Ovary (tissue), 9 donors: ENCODE data around the gene ZFPM1. TPM values are rescaled to one million over a fixed set of nuclear protein-coding genes. Genes with fewer than 3 reads are reported as not detected.

Experiments used
- DNase-seq, 5 donors: peaks; one replicate each; pipeline ENCODE4 v3.0.0-alpha.2; 2019 to 2020
- H3K27ac ChIP-seq, 2 donors: fragments of 200-600 bp; one replicate each; pipeline versions ENCODE4 v1.5.1 to v1.8.0; 2019 to 2022
- H3K27me3 ChIP-seq: fragments of 200-600 bp; one replicate; pipeline ENCODE4 v1.8.0; 2022
- H3K36me3 ChIP-seq: fragments of 200-600 bp; sonication (generic); one replicate; pipeline ENCODE4 v1.5.1; 2019
- H3K4me1 ChIP-seq: one replicate; pipeline ENCODE4 v1.8.1; 2013; ENCODE audit warnings: mild to moderate bottlenecking, moderate library complexity; ENCODE audit not compliant: insufficient read depth
- H3K4me3 ChIP-seq: fragments of 200-600 bp; sonication (generic); one replicate; pipeline ENCODE4 v1.5.1; 2017
- H3K9me3 ChIP-seq, 2 donors: fragments of 200-600 bp in 1 of 2; sonication (generic) in 1 of 2; one replicate each; pipeline versions ENCODE4 v1.5.1 to v1.8.1; 2013 to 2019; ENCODE audit warnings: mild to moderate bottlenecking in 1 of 2, moderate library complexity in 1 of 2
- CTCF ChIP-seq, 3 donors: fragments of 450-650 bp in 2 of 3; fragments of 200-600 bp in 1 of 3; IDR thresholded peaks; one replicate each; pipeline versions ENCODE4 v1.5.1 to v1.8.0; 2016 to 2022; ENCODE audit warnings: antibody characterized with exemption in 3 of 3, mild to moderate bottlenecking in 1 of 3
- EP300 ChIP-seq: sonication (generic); formaldehyde crosslinking; IDR thresholded peaks from one replicate; pipeline ENCODE4 v1.6.1; 2017; ENCODE audit warnings: antibody characterized with exemption
- POLR2A ChIP-seq: fragments of 450-650 bp; IDR thresholded peaks from one replicate; pipeline ENCODE4 v1.6.1; 2017; ENCODE audit warnings: antibody characterized with exemption, mild to moderate bottlenecking, moderate library complexity
- WGBS, 3 donors: extraction: QIAGEN DNeasy Blood & Tissue Kit in 1 of 3; methylation state at CpG; one replicate each; pipeline versions ENCODE4 v1.1.5 to v1.1.7; 2013 to 2017; 5-methylcytosine and 5-hydroxymethylcytosine counted together
- intact Hi-C, 4 donors: fragments of 100-400 bp; cut with DNase I; formaldehyde crosslinking; loops; one replicate each; pipeline versions ENCODE4 v1.11.0 to v1.15.1; 2022 to 2023
- polyA plus RNA-seq, 2 donors: library from polyadenylated mRNA; stranded (reverse); fragments of 200-250 nt in 1 of 2; fragments of 350-450 nt in 1 of 2; fragmentation: Illumina TruSeq in 1 of 2; extraction: RNeasy Lipid Tissue Mini Kit (QIAGEN cat#74804) in 1 of 2; gene quantifications; one replicate each; pipeline ENCODE4 v1.2.3, GENCODE V29; 2013 to 2014
- total RNA-seq, 7 donors: library from RNA; depleted of rRNA in 2 of 7; stranded (reverse); fragments of >200 nt in 2 of 7; fragmentation: NEBNext Ultra II Directional in 3 of 7; extraction: Animal tissue kit (Norgen Biotek cat#: 25700) in 3 of 7; gene quantifications; one replicate each; pipeline versions ENCODE4 v1.1.0 to v1.2.4, GENCODE V29; 2016 to 2023
- donor health status: DM: no; HTN: no; CAD: no; lungs with moderate emphysema.
- donor health status: DM: no; HTN: no; CAD: no.
- donor health status: Bipolar disorder and iron deficiency.
- donor health status: DM: yes; HTN: yes; CAD: no.
- donor health status: DM: no; HTN: no; CAD: no.
- donor health status: DM: yes; HTN: yes; CAD: no.

Gene ZFPM1
- total and polyA plus RNA-seq, 9 donors, result 0.10 to 11.4 (median 3.5) TPM

GRCh38 chr16:88554711-88555264, 101.7 kb downstream of the ZFPM1 start:
- Histone ChIP-seq H3K36me3 (no peaks in the 10 kb centered on the region), H3K27ac (no peak overlapping the region), H3K4me3 (no peak overlapping the region), H3K4me1 (no peaks in the 10 kb centered on the region), H3K9me3 (no peaks in the 10 kb centered on the region), H3K27me3 (no peaks in the 10 kb centered on the region)
- intact Hi-C loops, result no loop called here
- no peak for TF ChIP-seq EP300
- no peak for DNase-seq
- WGBS, 3 donors, result 60 to 62% (median 61%) methylated on average over 15 of the region's 15 CpGs

- H3K4me1 ChIP-seq, result no peaks in the 10 kb centered on the region
- no peaks in the 10 kb centered on the region for H3K27me3 ChIP-seq
- no peak for TF ChIP-seq EP300
- no peak for TF ChIP-seq POLR2A
- TF ChIP-seq CTCF (IDR thresholded peaks at IDR 0.05), result no peak
- H3K9me3 ChIP-seq, result no peaks in the 10 kb centered on the region
- intact Hi-C loops, result no loop called here
- no peak overlapping the region for H3K4me3 ChIP-seq
- 70 to 73% (median 72%) methylated on average over 14 to 15 of the region's 15 CpGs for WGBS, 3 donors
- no peak overlapping the region for H3K27ac ChIP-seq
- no peak for DNase-seq
- H3K36me3 ChIP-seq, result no peaks in the 10 kb centered on the region
Measured at GRCh38 chr16:88556294-88556988, 103.4 kb downstream of the ZFPM1 start.

GRCh38 chr16:88558457-88559442, 105.7 kb downstream of the ZFPM1 start:
- H3K27me3 ChIP-seq, result no peaks in the 10 kb centered on the region
- H3K9me3 ChIP-seq, result no peaks in the 10 kb centered on the region
- peaks cover 2% of the 10 kb centered on the region for H3K4me1 ChIP-seq
- no peak overlapping the region for H3K4me3 ChIP-seq
- no peaks in the 10 kb centered on the region for H3K36me3 ChIP-seq
- no peak overlapping the region for H3K27ac ChIP-seq
- intact Hi-C loops, result no loop called here
- TF ChIP-seq CTCF (IDR thresholded peaks at IDR 0.05), result peak; percentile 37 to 41 (median 41)
- TF ChIP-seq EP300, result no peak
- 28 to 37% (median 29%) methylated on average over 26 to 43 of the region's 45 CpGs for WGBS, 3 donors
- peak; percentile 74 to 85 (median 82) for DNase-seq

GRCh38 chr16:88560714-88561484, 107.8 kb downstream of the ZFPM1 start:
- peak in 1 of 5 donors; percentile 54 for DNase-seq
- Histone ChIP-seq H3K4me3 (no peak overlapping the region), H3K4me1 (peaks cover 2% of the 10 kb centered on the region), H3K27ac (no peak overlapping the region), H3K36me3 (no peaks in the 10 kb centered on the region), H3K27me3 (no peaks in the 10 kb centered on the region), H3K9me3 (no peaks in the 10 kb centered on the region)
- intact Hi-C loops, result loop anchor here (1.0 to 10.0 kb wide), 3 partner anchors 116 to 119 kb away; no protein-coding TSS in a partner anchor
- WGBS, 3 donors, result 53 to 64% (median 57%) methylated on average over 22 of the region's 22 CpGs
- TF ChIP-seq POLR2A (no peak), EP300 (no peak), CTCF (IDR thresholded peaks at IDR 0.05) (no peak)
